Activated CD4-positive, alpha-beta T cell treated with anti-CD3 and anti-CD28 coated beads for 4 hours (primary cell): ENCODE data around the gene SEPTIN5.
A peak's percentile ranks its signal among the peaks of the same experiment; 100 is the strongest.
"Not testable (repeated sequence)": the region's sequence is repeated elsewhere in the genome, so short reads cannot be mapped to it uniquely, and the experiment has no call there.

Experiments
- DNase-seq, 2 donors: peaks; one replicate each; pipeline ENCODE4 v3.0.0-alpha.2; 2020

Gene SEPTIN5

GRCh38 chr22:19714312-19715187, at the start of gene SEPTIN5:
Gene SEPTIN5, plus strand, starts transcription at chr22:19714503. Its CDS starts 86 bp downstream, at chr22:19714589.
- DNase-seq: no peak

- DNase-seq: no peak
Measured at GRCh38 chr22:19664951-19665783, 49.1 kb upstream of the SEPTIN5 start.

GRCh38 chr22:19665784-19666672, 48.3 kb upstream of the SEPTIN5 start:
- DNase-seq: no peak

GRCh38 chr22:19666673-19667593, 47.4 kb upstream of the SEPTIN5 start:
- DNase-seq: no peak

GRCh38 chr22:19667872-19668740, 46.2 kb upstream of the SEPTIN5 start:
- DNase-seq: no peak

GRCh38 chr22:19668748-19669147, 45.6 kb upstream of the SEPTIN5 start:
- no peak for DNase-seq

GRCh38 chr22:19669570-19669969, 44.7 kb upstream of the SEPTIN5 start:
- no peak for DNase-seq

- DNase-seq: no peak
Measured at GRCh38 chr22:19671316-19671715, 43.0 kb upstream of the SEPTIN5 start.

- no peak for DNase-seq
Measured at GRCh38 chr22:19672054-19672776, 42.1 kb upstream of the SEPTIN5 start.

GRCh38 chr22:19673660-19674059, 40.6 kb upstream of the SEPTIN5 start:
- no peak for DNase-seq

GRCh38 chr22:19674129-19674928, 40.0 kb upstream of the SEPTIN5 start:
- no peak for DNase-seq

- DNase-seq: no peak
Measured at GRCh38 chr22:19674929-19675253, 39.4 kb upstream of the SEPTIN5 start.

- no peak for DNase-seq
Measured at GRCh38 chr22:19675428-19675827, 38.9 kb upstream of the SEPTIN5 start.

GRCh38 chr22:19676437-19676836, 37.9 kb upstream of the SEPTIN5 start:
- not testable (repeated sequence) for DNase-seq

- DNase-seq: no peak
Measured at GRCh38 chr22:19678949-19679521, 35.3 kb upstream of the SEPTIN5 start.

- DNase-seq: peak; percentile 50
Measured at GRCh38 chr22:19679522-19680101, 34.7 kb upstream of the SEPTIN5 start.

GRCh38 chr22:19680287-19680881, 33.9 kb upstream of the SEPTIN5 start:
- DNase-seq: no peak
